Liver (tissue), 9 donors: ENCODE results near the gene LRRC23. TPM values are rescaled to one million over a fixed set of nuclear protein-coding genes. Genes with fewer than 3 reads are reported as not detected.

Source experiments
- DNase-seq: peaks from one replicate; pipeline ENCODE4 v3.0.0-alpha.2; 2017; ENCODE audit warnings: low spot score
- H3K27ac ChIP-seq, 2 donors: one replicate each; pipeline ENCODE4 v1.7.0; 2013; ENCODE audit warnings: inconsistent platforms in 2 of 2, low read length in 2 of 2, control low read depth in 1 of 2, low read depth in 1 of 2, mild to moderate bottlenecking in 1 of 2
- H3K27me3 ChIP-seq, 4 donors: one replicate each; pipeline versions ENCODE4 v1.6.1 to v1.7.0; 2013; ENCODE audit warnings: low read length in 3 of 4, inconsistent platforms in 1 of 4, mild to moderate bottlenecking in 1 of 4, moderate library complexity in 1 of 4; ENCODE audit not compliant: control insufficient read depth in 4 of 4, insufficient read depth in 4 of 4
- H3K36me3 ChIP-seq, 4 donors: one replicate each; pipeline versions ENCODE4 v1.6.1 to v1.7.0; 2013; ENCODE audit warnings: low read length in 3 of 4, mild to moderate bottlenecking in 3 of 4, low read depth in 1 of 4, moderate library complexity in 1 of 4; ENCODE audit not compliant: control insufficient read depth in 4 of 4, insufficient read depth in 3 of 4
- H3K4me1 ChIP-seq, 4 donors: one replicate each; pipeline versions ENCODE4 v1.6.1 to v1.7.0; 2013; ENCODE audit warnings: low read length in 3 of 4, mild to moderate bottlenecking in 3 of 4, moderate library complexity in 1 of 4; ENCODE audit not compliant: control insufficient read depth in 4 of 4, insufficient read depth in 4 of 4
- H3K4me3 ChIP-seq, 3 donors: one replicate each; pipeline versions ENCODE4 v1.6.1 to v1.7.0; 2013; ENCODE audit warnings: low read length in 3 of 3, control low read depth in 1 of 3, low read depth in 1 of 3, mild to moderate bottlenecking in 1 of 3
- H3K9ac ChIP-seq, 2 donors: one replicate each; pipeline ENCODE4 v1.7.0; 2013; ENCODE audit warnings: low read length in 2 of 2, mild to moderate bottlenecking in 2 of 2, moderate library complexity in 2 of 2, control low read depth in 1 of 2, low read depth in 1 of 2
- H3K9me3 ChIP-seq, 4 donors: one replicate each; pipeline versions ENCODE4 v1.6.1 to v1.7.0; 2013; ENCODE audit warnings: low read length in 3 of 4; ENCODE audit not compliant: control insufficient read depth in 4 of 4
- EGR1 ChIP-seq, 2 donors: IDR thresholded peaks; 2 replicates each; pipeline ENCODE4 v1.6.1; 2016 to 2018; ENCODE audit warnings: antibody characterized with exemption in 2 of 2, low read depth in 2 of 2
- FOXA1 ChIP-seq: IDR thresholded peaks from 2 replicates; pipeline ENCODE4 v1.6.1; 2016; ENCODE audit warnings: antibody characterized with exemption
- FOXA2 ChIP-seq: IDR thresholded peaks from 2 replicates; pipeline ENCODE4 v1.6.1; 2016; ENCODE audit warnings: antibody characterized with exemption
- HNF4A ChIP-seq, 2 donors: conservative IDR thresholded peaks; 2 replicates each; pipeline ENCODE4 v1.6.1; 2016; ENCODE audit warnings: antibody characterized with exemption in 2 of 2, mild to moderate bottlenecking in 2 of 2
- HNF4G ChIP-seq: IDR thresholded peaks from 2 replicates; pipeline ENCODE4 v1.6.1; 2016; ENCODE audit warnings: antibody characterized with exemption
- JUND ChIP-seq, 2 donors: IDR thresholded peaks; 2 replicates each; pipeline ENCODE4 v1.6.1; 2016; ENCODE audit warnings: antibody characterized with exemption in 2 of 2
- NR2F2 ChIP-seq: IDR thresholded peaks from 2 replicates; pipeline ENCODE4 v1.6.1; 2016; ENCODE audit warnings: antibody characterized with exemption
- RAD21 ChIP-seq, 2 donors: IDR thresholded peaks; 2 replicates each; pipeline ENCODE4 v1.6.1; 2016; ENCODE audit warnings: antibody characterized with exemption in 2 of 2, mild to moderate bottlenecking in 2 of 2
- RXRA ChIP-seq, 2 donors: IDR thresholded peaks; 2 replicates each; pipeline ENCODE4 v1.6.1; 2017 to 2018; ENCODE audit warnings: antibody characterized with exemption in 2 of 2, mild to moderate bottlenecking in 1 of 2
- SP1 ChIP-seq: IDR thresholded peaks from 2 replicates; pipeline ENCODE4 v1.6.1; 2018; ENCODE audit warnings: antibody characterized with exemption, mild to moderate bottlenecking
- TAF1 ChIP-seq: conservative IDR thresholded peaks from 2 replicates; pipeline ENCODE4 v1.6.1; 2016; ENCODE audit warnings: antibody characterized with exemption, mild to moderate bottlenecking
- YY1 ChIP-seq: IDR thresholded peaks from 2 replicates; pipeline ENCODE4 v1.6.1; 2016; ENCODE audit warnings: antibody characterized with exemption, mild to moderate bottlenecking
- WGBS: extraction: QIAGEN DNeasy Blood & Tissue Kit; methylation state at CpG from one replicate; pipeline ENCODE4 v1.1.7; 2013; 5-methylcytosine and 5-hydroxymethylcytosine counted together
- polyA plus RNA-seq, 2 donors: library from polyadenylated mRNA; stranded (reverse) in 1 of 2; unstranded in 1 of 2; fragments of 200-250 nt in 1 of 2; fragments of >200 nt in 1 of 2; fragmentation: Nextera tagmentation in 1 of 2; extraction: Ambion mirVana in 1 of 2; gene quantifications; one replicate each; pipeline versions ENCODE4 v1.2.1 to v1.2.3, GENCODE V29; 2013 to 2015
- total RNA-seq, 2 donors: library from RNA; depleted of rRNA; stranded (reverse); fragments of >200 nt; gene quantifications; one replicate each; pipeline ENCODE4 v1.2.3, GENCODE V29; 2014
- TF ChIP-seq, protein P1 (sequence below): IDR thresholded peaks from 2 replicates; pipeline ENCODE4 v1.6.1; 2016; ENCODE audit warnings: antibody characterized with exemption
- TF ChIP-seq, protein P2 (sequence below): IDR thresholded peaks from 2 replicates; pipeline ENCODE4 v1.6.1; 2016; ENCODE audit warnings: antibody characterized with exemption, mild to moderate bottlenecking
- TF ChIP-seq, protein P3 (sequence below): IDR thresholded peaks from 2 replicates; pipeline ENCODE4 v1.6.1; 2016; ENCODE audit warnings: antibody characterized with exemption
- TF ChIP-seq, protein P4 (sequence below): IDR thresholded peaks from 2 replicates; pipeline ENCODE4 v1.6.1; 2016; ENCODE audit warnings: antibody characterized with exemption
- TF ChIP-seq, protein P5 (sequence below): fragments of 150-350 bp; IDR thresholded peaks from 2 replicates; pipeline ENCODE4 v1.5.1; 2017; ENCODE audit warnings: improper control_type of control experiment, low read depth, low read length; ENCODE audit not compliant: missing input control
- donor health status: healthy.
- donor health status: healthy.
- donor health status: healthy.
- donor health status: healthy.
- donor health status: healthy.

The LRRC23 gene
- total and polyA plus RNA-seq, 4 donors, result 0.92 to 3.6 (median 2.1) TPM

DNA sequence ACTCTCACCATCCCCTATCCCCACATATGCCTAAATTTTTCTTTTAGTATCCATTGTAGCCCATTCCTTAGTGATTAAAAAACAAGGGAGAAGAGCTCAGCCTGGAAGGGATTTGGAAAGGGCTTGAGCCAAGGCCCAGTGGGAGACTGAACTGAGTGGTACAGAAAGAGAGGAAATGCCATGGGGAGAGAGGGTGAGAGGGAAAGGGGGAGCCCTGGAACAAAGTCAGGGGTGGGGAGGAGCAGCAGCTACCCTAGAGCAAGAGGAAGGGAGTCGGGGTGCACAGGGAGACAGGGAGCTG lies 20.6 kb downstream of the LRRC23 start:
- peaks cover 9 to 55% (median 48%) of the 10 kb centered on the region in 4 donors for H3K4me1 ChIP-seq
- no peaks in the 10 kb centered on the region for H3K36me3 ChIP-seq
- no peak overlapping the region for H3K4me3 ChIP-seq
- TF ChIP-seq NR2F2 (no peak), HNF4A (conservative IDR thresholded peaks at IDR 0.05) (no peak), YY1 (no peak), EGR1 (IDR thresholded peaks at IDR 0.05; ENCODE audit: low read depth in 2 of 2) (no peak), FOXA1 (no peak), RXRA (IDR thresholded peaks at IDR 0.05) (no peak), JUND (IDR thresholded peaks at IDR 0.05) (no peak), HNF4G (no peak), RAD21 (IDR thresholded peaks at IDR 0.05) (no peak), TAF1 (no peak), FOXA2 (no peak), SP1 (no peak)
- TF ChIP-seq, protein P1, sequence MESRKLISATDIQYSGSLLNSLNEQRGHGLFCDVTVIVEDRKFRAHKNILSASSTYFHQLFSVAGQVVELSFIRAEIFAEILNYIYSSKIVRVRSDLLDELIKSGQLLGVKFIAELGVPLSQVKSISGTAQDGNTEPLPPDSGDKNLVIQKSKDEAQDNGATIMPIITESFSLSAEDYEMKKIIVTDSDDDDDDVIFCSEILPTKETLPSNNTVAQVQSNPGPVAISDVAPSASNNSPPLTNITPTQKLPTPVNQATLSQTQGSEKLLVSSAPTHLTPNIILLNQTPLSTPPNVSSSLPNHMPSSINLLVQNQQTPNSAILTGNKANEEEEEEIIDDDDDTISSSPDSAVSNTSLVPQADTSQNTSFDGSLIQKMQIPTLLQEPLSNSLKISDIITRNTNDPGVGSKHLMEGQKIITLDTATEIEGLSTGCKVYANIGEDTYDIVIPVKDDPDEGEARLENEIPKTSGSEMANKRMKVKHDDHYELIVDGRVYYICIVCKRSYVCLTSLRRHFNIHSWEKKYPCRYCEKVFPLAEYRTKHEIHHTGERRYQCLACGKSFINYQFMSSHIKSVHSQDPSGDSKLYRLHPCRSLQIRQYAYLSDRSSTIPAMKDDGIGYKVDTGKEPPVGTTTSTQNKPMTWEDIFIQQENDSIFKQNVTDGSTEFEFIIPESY, result no peak
- TF ChIP-seq, protein P2, sequence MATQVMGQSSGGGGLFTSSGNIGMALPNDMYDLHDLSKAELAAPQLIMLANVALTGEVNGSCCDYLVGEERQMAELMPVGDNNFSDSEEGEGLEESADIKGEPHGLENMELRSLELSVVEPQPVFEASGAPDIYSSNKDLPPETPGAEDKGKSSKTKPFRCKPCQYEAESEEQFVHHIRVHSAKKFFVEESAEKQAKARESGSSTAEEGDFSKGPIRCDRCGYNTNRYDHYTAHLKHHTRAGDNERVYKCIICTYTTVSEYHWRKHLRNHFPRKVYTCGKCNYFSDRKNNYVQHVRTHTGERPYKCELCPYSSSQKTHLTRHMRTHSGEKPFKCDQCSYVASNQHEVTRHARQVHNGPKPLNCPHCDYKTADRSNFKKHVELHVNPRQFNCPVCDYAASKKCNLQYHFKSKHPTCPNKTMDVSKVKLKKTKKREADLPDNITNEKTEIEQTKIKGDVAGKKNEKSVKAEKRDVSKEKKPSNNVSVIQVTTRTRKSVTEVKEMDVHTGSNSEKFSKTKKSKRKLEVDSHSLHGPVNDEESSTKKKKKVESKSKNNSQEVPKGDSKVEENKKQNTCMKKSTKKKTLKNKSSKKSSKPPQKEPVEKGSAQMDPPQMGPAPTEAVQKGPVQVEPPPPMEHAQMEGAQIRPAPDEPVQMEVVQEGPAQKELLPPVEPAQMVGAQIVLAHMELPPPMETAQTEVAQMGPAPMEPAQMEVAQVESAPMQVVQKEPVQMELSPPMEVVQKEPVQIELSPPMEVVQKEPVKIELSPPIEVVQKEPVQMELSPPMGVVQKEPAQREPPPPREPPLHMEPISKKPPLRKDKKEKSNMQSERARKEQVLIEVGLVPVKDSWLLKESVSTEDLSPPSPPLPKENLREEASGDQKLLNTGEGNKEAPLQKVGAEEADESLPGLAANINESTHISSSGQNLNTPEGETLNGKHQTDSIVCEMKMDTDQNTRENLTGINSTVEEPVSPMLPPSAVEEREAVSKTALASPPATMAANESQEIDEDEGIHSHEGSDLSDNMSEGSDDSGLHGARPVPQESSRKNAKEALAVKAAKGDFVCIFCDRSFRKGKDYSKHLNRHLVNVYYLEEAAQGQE, result no peak
- TF ChIP-seq, protein P3, sequence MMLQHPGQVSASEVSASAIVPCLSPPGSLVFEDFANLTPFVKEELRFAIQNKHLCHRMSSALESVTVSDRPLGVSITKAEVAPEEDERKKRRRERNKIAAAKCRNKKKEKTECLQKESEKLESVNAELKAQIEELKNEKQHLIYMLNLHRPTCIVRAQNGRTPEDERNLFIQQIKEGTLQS, result no peak
- TF ChIP-seq, protein P4, sequence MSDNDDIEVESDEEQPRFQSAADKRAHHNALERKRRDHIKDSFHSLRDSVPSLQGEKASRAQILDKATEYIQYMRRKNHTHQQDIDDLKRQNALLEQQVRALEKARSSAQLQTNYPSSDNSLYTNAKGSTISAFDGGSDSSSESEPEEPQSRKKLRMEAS, result no peak
- TF ChIP-seq, protein P5, sequence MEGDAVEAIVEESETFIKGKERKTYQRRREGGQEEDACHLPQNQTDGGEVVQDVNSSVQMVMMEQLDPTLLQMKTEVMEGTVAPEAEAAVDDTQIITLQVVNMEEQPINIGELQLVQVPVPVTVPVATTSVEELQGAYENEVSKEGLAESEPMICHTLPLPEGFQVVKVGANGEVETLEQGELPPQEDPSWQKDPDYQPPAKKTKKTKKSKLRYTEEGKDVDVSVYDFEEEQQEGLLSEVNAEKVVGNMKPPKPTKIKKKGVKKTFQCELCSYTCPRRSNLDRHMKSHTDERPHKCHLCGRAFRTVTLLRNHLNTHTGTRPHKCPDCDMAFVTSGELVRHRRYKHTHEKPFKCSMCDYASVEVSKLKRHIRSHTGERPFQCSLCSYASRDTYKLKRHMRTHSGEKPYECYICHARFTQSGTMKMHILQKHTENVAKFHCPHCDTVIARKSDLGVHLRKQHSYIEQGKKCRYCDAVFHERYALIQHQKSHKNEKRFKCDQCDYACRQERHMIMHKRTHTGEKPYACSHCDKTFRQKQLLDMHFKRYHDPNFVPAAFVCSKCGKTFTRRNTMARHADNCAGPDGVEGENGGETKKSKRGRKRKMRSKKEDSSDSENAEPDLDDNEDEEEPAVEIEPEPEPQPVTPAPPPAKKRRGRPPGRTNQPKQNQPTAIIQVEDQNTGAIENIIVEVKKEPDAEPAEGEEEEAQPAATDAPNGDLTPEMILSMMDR, result no peak
- peak overlapping the region in 1 of 2 donors; percentile 0 for H3K9ac ChIP-seq
- DNase-seq, result no peak
- 57% methylated on average over 1 of the region's 1 CpG for WGBS
- H3K9me3 ChIP-seq, result no peaks in the 10 kb centered on the region
- no peaks in the 10 kb centered on the region for H3K27me3 ChIP-seq
- H3K27ac ChIP-seq, result peak overlapping the region; percentile 89 to 93
